Measurements from ENCODE around the gene PGPEP1.
"Not testable (repeated sequence)": the region's sequence is repeated elsewhere in the genome, so short reads cannot be mapped to it uniquely, and the experiment has no call there.

Gene PGPEP1

DNA sequence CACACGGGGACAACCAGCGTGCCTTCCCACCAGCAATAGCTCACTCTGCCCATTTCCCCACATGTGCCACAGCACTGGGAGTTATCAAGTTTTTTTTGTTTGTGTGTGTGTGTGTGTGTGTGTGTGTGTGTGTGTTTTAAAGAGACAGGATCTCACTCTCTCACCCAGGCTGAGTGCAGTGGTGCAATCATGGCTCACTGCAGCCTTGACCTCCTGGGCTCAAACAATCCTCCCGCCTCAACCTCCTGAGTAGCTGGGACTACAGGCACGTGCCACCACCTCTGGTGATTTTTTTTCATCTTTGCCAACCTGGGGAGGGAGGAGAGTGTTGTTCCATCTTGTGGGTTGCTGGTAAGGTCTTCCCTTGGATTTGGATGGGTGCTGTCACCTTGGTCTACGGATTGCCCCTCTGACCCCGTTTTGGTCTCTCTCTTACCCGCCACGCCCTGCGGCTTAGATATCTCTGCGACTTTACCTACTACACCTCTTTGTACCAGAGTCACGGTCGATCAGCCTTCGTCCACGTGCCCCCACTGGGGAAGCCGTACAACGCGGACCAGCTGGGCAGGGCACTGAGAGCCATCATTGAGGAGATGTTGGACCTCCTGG lies 22.6 kb downstream of the PGPEP1 start:
- intact Hi-C loops (cut with DNase I; ENCODE audit: low total_unique reads): no loop called here
- Histone ChIP-seq H3K36me3 (peaks cover 0 to 53% (median 26%) of the 10 kb centered on the region in 3 donors), H3K27me3 (no peaks in the 10 kb centered on the region), H3K9me3 (no peaks in the 10 kb centered on the region), H3K27ac (peak overlapping the region in 1 of 2 donors; percentile 70), H3K4me1 (peaks cover 0 to 16% (median 9%) of the 10 kb centered on the region in 4 donors), H3K4me3 (no peak overlapping the region)
- no peak for DNase-seq
- TF ChIP-seq, protein P1, sequence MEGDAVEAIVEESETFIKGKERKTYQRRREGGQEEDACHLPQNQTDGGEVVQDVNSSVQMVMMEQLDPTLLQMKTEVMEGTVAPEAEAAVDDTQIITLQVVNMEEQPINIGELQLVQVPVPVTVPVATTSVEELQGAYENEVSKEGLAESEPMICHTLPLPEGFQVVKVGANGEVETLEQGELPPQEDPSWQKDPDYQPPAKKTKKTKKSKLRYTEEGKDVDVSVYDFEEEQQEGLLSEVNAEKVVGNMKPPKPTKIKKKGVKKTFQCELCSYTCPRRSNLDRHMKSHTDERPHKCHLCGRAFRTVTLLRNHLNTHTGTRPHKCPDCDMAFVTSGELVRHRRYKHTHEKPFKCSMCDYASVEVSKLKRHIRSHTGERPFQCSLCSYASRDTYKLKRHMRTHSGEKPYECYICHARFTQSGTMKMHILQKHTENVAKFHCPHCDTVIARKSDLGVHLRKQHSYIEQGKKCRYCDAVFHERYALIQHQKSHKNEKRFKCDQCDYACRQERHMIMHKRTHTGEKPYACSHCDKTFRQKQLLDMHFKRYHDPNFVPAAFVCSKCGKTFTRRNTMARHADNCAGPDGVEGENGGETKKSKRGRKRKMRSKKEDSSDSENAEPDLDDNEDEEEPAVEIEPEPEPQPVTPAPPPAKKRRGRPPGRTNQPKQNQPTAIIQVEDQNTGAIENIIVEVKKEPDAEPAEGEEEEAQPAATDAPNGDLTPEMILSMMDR (IDR thresholded peaks at IDR 0.05): no peak

DNA sequence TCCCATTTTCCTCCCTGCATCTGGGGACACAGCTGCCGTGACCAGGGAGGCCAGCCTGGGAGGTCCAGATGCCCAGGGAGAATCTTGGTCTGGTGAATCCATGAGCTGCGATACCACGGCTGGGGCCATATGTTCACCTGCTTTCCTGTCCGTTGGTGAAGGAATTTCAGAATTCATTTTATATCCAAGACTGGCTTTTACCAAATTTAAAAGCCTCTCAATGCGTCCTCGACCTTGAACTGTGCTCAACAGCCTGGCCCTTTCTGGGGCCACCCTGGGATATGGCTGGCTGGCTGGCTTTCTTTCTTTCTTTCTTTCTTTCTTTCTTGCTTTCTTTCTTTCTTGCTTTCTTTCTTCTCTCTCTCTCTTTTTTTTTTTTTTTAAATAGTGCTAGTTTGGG lies 23.4 kb downstream of the PGPEP1 start:
- TF ChIP-seq, protein P1 (IDR thresholded peaks at IDR 0.05): no peak
- Histone ChIP-seq H3K27me3 (no peaks in the 10 kb centered on the region), H3K4me3 (no peak overlapping the region), H3K36me3 (peaks cover 0 to 46% (median 25%) of the 10 kb centered on the region in 3 donors), H3K27ac (peak overlapping the region in 1 of 2 donors; percentile 70), H3K4me1 (peaks cover 0 to 16% (median 9%) of the 10 kb centered on the region in 4 donors), H3K9me3 (no peaks in the 10 kb centered on the region)
- intact Hi-C loops (cut with DNase I; ENCODE audit: low total_unique reads): no loop called here
- DNase-seq: no peak

DNA sequence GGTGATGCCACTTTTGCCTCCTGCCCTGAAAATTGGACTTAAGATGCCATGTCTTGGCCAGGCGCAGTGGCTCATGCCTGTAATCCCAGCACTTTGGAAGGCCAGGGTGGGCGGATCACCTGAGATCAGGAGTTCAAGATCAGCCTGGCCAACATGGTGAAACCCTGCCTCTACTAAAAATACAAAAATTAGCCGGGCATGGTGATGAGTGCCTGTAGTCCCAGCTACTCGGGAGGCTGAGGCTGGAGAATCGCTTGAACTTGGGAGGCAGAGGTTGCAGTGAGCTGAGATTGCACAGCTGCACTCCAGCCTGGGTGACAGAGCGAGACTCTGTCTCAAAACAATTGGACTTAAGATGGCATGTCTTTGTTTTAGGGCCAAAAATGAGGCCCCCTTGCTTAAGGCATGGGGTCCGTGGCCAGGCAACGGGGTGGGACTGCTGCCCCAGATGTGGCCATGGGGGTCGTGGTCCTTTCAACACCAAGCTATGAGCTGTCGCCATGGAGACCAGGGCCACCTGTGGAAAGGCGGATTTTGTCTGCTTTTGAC lies 24.0 kb downstream of the PGPEP1 start:
- Histone ChIP-seq H3K36me3 (peaks cover 0 to 40% (median 19%) of the 10 kb centered on the region in 3 donors), H3K4me3 (peak overlapping the region in 1 of 2 donors; percentile 9), H3K4me1 (peaks cover 0 to 16% (median 9%) of the 10 kb centered on the region in 4 donors), H3K27ac (peak overlapping the region; percentile 49 to 70)
- intact Hi-C loops (cut with DNase I; ENCODE audit: low total_unique reads); H3K9me3 ChIP-seq; DNase-seq; H3K27me3 ChIP-seq: not testable (repeated sequence)

DNA sequence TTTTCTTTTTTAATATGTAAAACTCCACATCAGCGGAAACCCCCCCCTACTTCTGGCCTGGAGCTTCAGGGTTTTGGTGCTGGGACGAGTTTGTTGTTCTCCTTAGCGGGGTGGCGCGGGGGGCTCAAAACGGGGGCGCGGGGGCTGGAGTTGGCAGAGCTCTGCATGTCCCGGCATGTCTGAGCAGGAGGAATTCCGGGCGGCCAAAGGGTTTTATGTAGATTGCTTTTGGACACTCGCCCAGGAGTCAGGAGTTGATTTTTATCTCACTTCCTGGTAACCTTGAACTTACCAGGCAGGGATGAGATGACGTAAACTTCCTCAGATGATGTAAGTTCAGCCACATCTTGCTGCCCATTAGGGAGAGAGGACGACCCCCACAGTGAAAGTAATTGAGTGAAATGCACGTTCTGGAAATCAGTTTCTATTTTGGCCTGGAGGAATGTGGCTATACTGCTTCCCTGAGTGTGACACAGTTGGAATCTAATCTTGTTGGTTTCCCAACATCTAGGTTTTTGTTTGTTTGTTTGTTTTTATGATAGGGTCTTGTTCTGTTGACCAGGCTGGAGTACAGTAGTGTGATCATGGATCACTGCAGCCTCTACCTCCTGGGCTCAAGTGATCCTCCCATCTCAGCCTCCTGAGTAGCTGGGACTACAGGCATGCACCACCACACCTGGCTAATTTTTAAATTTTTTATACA lies 24.6 kb downstream of the PGPEP1 start:
- TF ChIP-seq, protein P1 (IDR thresholded peaks at IDR 0.05): no peak
- Histone ChIP-seq H3K4me3 (peak overlapping the region in 1 of 2 donors; percentile 9), H3K36me3 (peaks cover 0 to 34% (median 14%) of the 10 kb centered on the region in 3 donors), H3K4me1 (peaks cover 0 to 16% (median 9%) of the 10 kb centered on the region in 4 donors), H3K9me3 (no peaks in the 10 kb centered on the region), H3K27ac (peak overlapping the region; percentile 49 to 70), H3K27me3 (no peaks in the 10 kb centered on the region)
- DNase-seq: peak; percentile 76 to 84
- intact Hi-C loops (cut with DNase I; ENCODE audit: low total_unique reads): no loop called here

DNA sequence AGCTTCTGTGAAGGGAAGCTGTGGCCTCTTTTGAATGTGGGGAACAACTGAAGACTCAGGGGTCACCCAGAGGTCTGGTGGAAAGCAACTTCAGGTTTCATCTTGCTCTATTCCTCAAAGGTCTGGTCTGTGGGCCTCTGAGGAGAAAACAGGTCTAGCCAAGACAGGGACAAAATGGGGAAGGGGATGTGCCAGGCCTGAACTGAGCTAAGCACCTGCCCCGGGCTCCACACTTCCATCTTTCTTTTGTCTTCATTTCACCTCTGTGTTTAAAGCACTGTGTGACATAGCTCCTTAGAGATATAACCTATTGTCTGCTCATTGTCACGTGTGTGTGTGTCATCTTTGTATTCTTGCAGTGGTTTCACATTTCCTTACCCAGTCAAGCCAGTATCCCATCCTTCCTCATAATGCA lies 25.6 kb downstream of the PGPEP1 start:
- H3K9me3 ChIP-seq: no peaks in the 10 kb centered on the region
- no peak for DNase-seq
- no peaks in the 10 kb centered on the region for H3K27me3 ChIP-seq
- intact Hi-C loops (cut with DNase I; ENCODE audit: low total_unique reads): no loop called here
- TF ChIP-seq, protein P1 (IDR thresholded peaks at IDR 0.05): no peak
- peak overlapping the region; percentile 49 to 70 for H3K27ac ChIP-seq
- H3K4me1 ChIP-seq: peaks cover 0 to 16% (median 9%) of the 10 kb centered on the region in 4 donors
- peaks cover 0 to 23% (median 7%) of the 10 kb centered on the region in 3 donors for H3K36me3 ChIP-seq
- H3K4me3 ChIP-seq: no peak overlapping the region
